Mucosa of descending colon (tissue), 3 donors: ENCODE results near the gene PHTF1. TPM values are rescaled to one million over a fixed set of nuclear protein-coding genes. Genes with fewer than 3 reads are reported as not detected.

Experiments used
- ATAC-seq: fragments of 200-7000 bp; cut with Tn5 transposase; one replicate; pipeline ENCODE4 v1.9.1; 2020; ENCODE audit warnings: mild to moderate bottlenecking, moderate library complexity
- DNase-seq, 3 donors: peaks; one replicate each; pipeline ENCODE4 v3.0.0-alpha.2; 2020
- H3K36me3 ChIP-seq: fragments of 200-600 bp; one replicate; pipeline ENCODE4 v1.8.0; 2021; ENCODE audit warnings: low read depth, mild to moderate bottlenecking
- H3K4me1 ChIP-seq: fragments of 200-600 bp; one replicate; pipeline ENCODE4 v1.8.0; 2021; ENCODE audit warnings: low read depth, mild to moderate bottlenecking
- H3K4me3 ChIP-seq: fragments of 200-600 bp; one replicate; pipeline ENCODE4 v1.8.0; 2021; ENCODE audit warnings: mild to moderate bottlenecking
- H3K9me3 ChIP-seq: fragments of 200-600 bp; one replicate; pipeline ENCODE4 v1.8.0; 2021; ENCODE audit warnings: mild to moderate bottlenecking
- intact Hi-C, 2 donors: fragments of 100-400 bp; cut with DNase I in 1 of 2; cut with micrococcal nuclease in 1 of 2; formaldehyde crosslinking; loops; one replicate each; pipeline versions ENCODE4 v1.11.0 to v1.11.1; 2022; cut with DNase I, micrococcal nuclease
- total RNA-seq, 3 donors: library from RNA; stranded (reverse); fragmentation: NEBNext Ultra II Directional in 2 of 3; extraction: Animal tissue kit (Norgen Biotek cat#: 25700) in 2 of 3; gene quantifications; one replicate each; pipeline versions ENCODE4 v1.2.1 to v1.2.4, GENCODE V29; 2021 to 2023
- TF ChIP-seq, protein P1 (sequence below): fragments of 200-600 bp; IDR thresholded peaks from one replicate; pipeline ENCODE4 v1.8.0; 2022; ENCODE audit warnings: antibody characterized with exemption, mild to moderate bottlenecking
- donor health status: DM: no; HTN: no; CAD: no; lungs with moderate emphysema.
- donor health status: DM: no; HTN: no; CAD: no.
- donor health status: DM: no; HTN: yes; CAD: no.

PHTF1 gene
- total RNA-seq, 3 donors from 2014 or later, result 8.7 to 14.6 (median 10.8) TPM

DNA sequence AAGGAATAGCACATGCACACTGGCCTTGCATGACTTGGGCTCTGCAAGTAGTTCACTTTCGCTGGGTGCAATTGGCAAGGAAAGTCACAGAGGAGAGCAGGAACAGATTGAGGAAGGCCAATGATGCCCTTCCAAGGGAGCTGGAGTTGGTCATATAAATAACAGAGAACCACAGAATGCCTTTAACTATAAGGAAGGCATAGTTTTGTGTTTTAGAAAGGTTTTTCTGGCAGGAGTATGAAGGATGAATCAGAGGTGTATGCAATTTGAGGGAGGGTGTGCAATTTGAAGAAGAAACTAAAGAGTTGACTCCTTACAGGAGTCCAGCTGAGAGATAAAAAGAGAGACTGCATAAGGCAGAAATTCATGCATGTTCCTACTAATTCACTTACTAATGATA is 112.1 kb downstream of the PHTF1 start:
- DNase-seq (no peak), ATAC-seq (no peak)
- intact Hi-C loops, result no loop called here
- peaks cover 3% of the 10 kb centered on the region for H3K36me3 ChIP-seq
- no peaks in the 10 kb centered on the region for H3K4me1 ChIP-seq
- no peaks in the 10 kb centered on the region for H3K9me3 ChIP-seq
- TF ChIP-seq, protein P1, sequence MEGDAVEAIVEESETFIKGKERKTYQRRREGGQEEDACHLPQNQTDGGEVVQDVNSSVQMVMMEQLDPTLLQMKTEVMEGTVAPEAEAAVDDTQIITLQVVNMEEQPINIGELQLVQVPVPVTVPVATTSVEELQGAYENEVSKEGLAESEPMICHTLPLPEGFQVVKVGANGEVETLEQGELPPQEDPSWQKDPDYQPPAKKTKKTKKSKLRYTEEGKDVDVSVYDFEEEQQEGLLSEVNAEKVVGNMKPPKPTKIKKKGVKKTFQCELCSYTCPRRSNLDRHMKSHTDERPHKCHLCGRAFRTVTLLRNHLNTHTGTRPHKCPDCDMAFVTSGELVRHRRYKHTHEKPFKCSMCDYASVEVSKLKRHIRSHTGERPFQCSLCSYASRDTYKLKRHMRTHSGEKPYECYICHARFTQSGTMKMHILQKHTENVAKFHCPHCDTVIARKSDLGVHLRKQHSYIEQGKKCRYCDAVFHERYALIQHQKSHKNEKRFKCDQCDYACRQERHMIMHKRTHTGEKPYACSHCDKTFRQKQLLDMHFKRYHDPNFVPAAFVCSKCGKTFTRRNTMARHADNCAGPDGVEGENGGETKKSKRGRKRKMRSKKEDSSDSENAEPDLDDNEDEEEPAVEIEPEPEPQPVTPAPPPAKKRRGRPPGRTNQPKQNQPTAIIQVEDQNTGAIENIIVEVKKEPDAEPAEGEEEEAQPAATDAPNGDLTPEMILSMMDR, result no peak
- no peak overlapping the region for H3K4me3 ChIP-seq

Other genes with a start within 250 kb of the PHTF1 start
- 10 to 100 TPM; 24.1 to 36.5 (median 28.3) TPM for gene RSBN1, start 53.0 kb upstream of the PHTF1 start, total RNA-seq
- 1 to 10 TPM; 4.3 to 8.3 (median 5.2) TPM for gene PTPN22, start 112.2 kb upstream of the PHTF1 start, total RNA-seq
- gene BCL2L15, start 128.1 kb upstream of the PHTF1 start, total RNA-seq, result 100 to 1,000 TPM in 2 of 3 donors, 10 to 100 TPM in 1; 72.4 to 197 (median 153) TPM
- 10 to 100 TPM; 26.6 to 40.0 (median 28.7) TPM for gene AP4B1, start 145.3 kb upstream of the PHTF1 start, total RNA-seq
- gene DCLRE1B, start 145.8 kb upstream of the PHTF1 start, total RNA-seq, result 1 to 10 TPM; 4.2 to 6.0 (median 5.2) TPM
- 10 to 100 TPM; 66.0 to 99.7 (median 68.8) TPM for gene HIPK1, start 169.8 kb upstream of the PHTF1 start, total RNA-seq
- 10 to 100 TPM in 2 of 3 donors, 1 to 10 TPM in 1; 5.4 to 51.1 (median 28.2) TPM for gene OLFML3, start 220.0 kb upstream of the PHTF1 start, total RNA-seq